Measurements from ENCODE around the gene SNRNP25.

Gene SNRNP25

GRCh38 chr16:60166-60565 is 6.5 kb downstream of the SNRNP25 start:
- Histone ChIP-seq H2BK120ac (ENCODE audit: insufficient read depth, low read length, poor library complexity) (no peak overlapping the region), H2AK5ac (ENCODE audit: low read length) (no peak overlapping the region), H4K12ac (ENCODE audit: low read depth, low read length) (no peak overlapping the region), H2BK5ac (ENCODE audit: low read depth, low read length, poor library complexity) (no peak overlapping the region), H2AFZ (ENCODE audit: insufficient read depth, low read length, poor library complexity) (no peak overlapping the region), H2BK12ac (ENCODE audit: low read length) (no peak overlapping the region), H3K18ac (ENCODE audit: low read length) (no peak overlapping the region), H3K9ac (ENCODE audit: low read length) (no peak overlapping the region), H3K4me2 (ENCODE audit: low read length) (no peak overlapping the region), H3K4me1 (ENCODE audit: control insufficient read depth in 1 of 2, insufficient read depth in 2 of 2, low read length in 2 of 2) (no peaks in the 10 kb centered on the region), H3K27me3 (ENCODE audit: insufficient read depth, low read length) (no peaks in the 10 kb centered on the region), H3K79me1 (ENCODE audit: low read length) (no peaks in the 10 kb centered on the region), H3K23ac (ENCODE audit: low read length) (no peak overlapping the region), H3K4me3 (ENCODE audit: low read depth, low read length) (no peak overlapping the region), H3K14ac (ENCODE audit: low read length) (no peak overlapping the region), H3K9me3 (ENCODE audit: insufficient read depth, low read depth, low read length) (peaks cover 2% of the 10 kb centered on the region), H3K27ac (ENCODE audit: low read depth, low read length) (no peak overlapping the region), H3K36me3 (ENCODE audit: control insufficient read depth in 1 of 2, insufficient read depth in 2 of 2, low read length in 2 of 2) (peaks cover 96 to 98% of the 10 kb centered on the region in 2 experiments), H4K91ac (ENCODE audit: low read depth, low read length) (no peak overlapping the region), H3K4ac (ENCODE audit: low read depth, low read length) (no peak overlapping the region), H3K79me2 (ENCODE audit: control insufficient read depth, insufficient read depth, low read length, poor library complexity) (no peaks in the 10 kb centered on the region), H4K8ac (ENCODE audit: low read depth, low read length) (no peak overlapping the region)
- no CpG with 5 or more reads among the region's 11 CpGs for WGBS (ENCODE audit: extremely low coverage, insufficient coverage, insufficient read length)
- peak; percentile 18 to 30 for DNase-seq

- Histone ChIP-seq H3K14ac (ENCODE audit: low read length) (no peak overlapping the region), H4K12ac (ENCODE audit: low read depth, low read length) (no peak overlapping the region), H4K91ac (ENCODE audit: low read depth, low read length) (no peak overlapping the region), H2BK5ac (ENCODE audit: low read depth, low read length, poor library complexity) (no peak overlapping the region), H3K23ac (ENCODE audit: low read length) (no peak overlapping the region), H3K36me3 (ENCODE audit: control insufficient read depth in 1 of 2, insufficient read depth in 2 of 2, low read length in 2 of 2) (peaks cover 86 to 88% of the 10 kb centered on the region in 2 experiments), H3K27ac (ENCODE audit: low read depth, low read length) (no peak overlapping the region), H3K18ac (ENCODE audit: low read length) (no peak overlapping the region), H3K9me3 (ENCODE audit: insufficient read depth, low read depth, low read length) (peaks cover 2% of the 10 kb centered on the region), H3K79me1 (ENCODE audit: low read length) (no peaks in the 10 kb centered on the region), H3K9ac (ENCODE audit: low read length) (no peak overlapping the region), H2AK5ac (ENCODE audit: low read length) (no peak overlapping the region), H3K27me3 (ENCODE audit: insufficient read depth, low read length) (no peaks in the 10 kb centered on the region), H2BK12ac (ENCODE audit: low read length) (no peak overlapping the region), H3K4me1 (ENCODE audit: control insufficient read depth in 1 of 2, insufficient read depth in 2 of 2, low read length in 2 of 2) (no peaks in the 10 kb centered on the region), H2AFZ (ENCODE audit: insufficient read depth, low read length, poor library complexity) (no peak overlapping the region), H3K4me3 (ENCODE audit: low read depth, low read length) (no peak overlapping the region), H3K79me2 (ENCODE audit: control insufficient read depth, insufficient read depth, low read length, poor library complexity) (no peaks in the 10 kb centered on the region), H3K4ac (ENCODE audit: low read depth, low read length) (no peak overlapping the region), H3K4me2 (ENCODE audit: low read length) (no peak overlapping the region), H4K8ac (ENCODE audit: low read depth, low read length) (no peak overlapping the region), H2BK120ac (ENCODE audit: insufficient read depth, low read length, poor library complexity) (no peak overlapping the region)
- DNase-seq, result no peak
- no CpG with 5 or more reads among the region's 89 CpGs for WGBS (ENCODE audit: extremely low coverage, insufficient coverage, insufficient read length)
Measured at GRCh38 chr16:60929-61878, 7.6 kb downstream of the SNRNP25 start.

GRCh38 chr16:61879-62281 is 8.3 kb downstream of the SNRNP25 start:
- no peak for DNase-seq
- H4K8ac ChIP-seq (ENCODE audit: low read depth, low read length), result no peak overlapping the region
- H2AK5ac ChIP-seq (ENCODE audit: low read length), result no peak overlapping the region
- H3K79me2 ChIP-seq (ENCODE audit: control insufficient read depth, insufficient read depth, low read length, poor library complexity), result no peaks in the 10 kb centered on the region
- no peak overlapping the region for H3K14ac ChIP-seq (ENCODE audit: low read length)
- no peak overlapping the region for H3K23ac ChIP-seq (ENCODE audit: low read length)
- WGBS (ENCODE audit: extremely low coverage, insufficient coverage, insufficient read length), result no CpG with 5 or more reads among the region's 32 CpGs
- no peak overlapping the region for H2BK12ac ChIP-seq (ENCODE audit: low read length)
- no peak overlapping the region for H4K12ac ChIP-seq (ENCODE audit: low read depth, low read length)
- no peak overlapping the region for H3K4ac ChIP-seq (ENCODE audit: low read depth, low read length)
- H2BK5ac ChIP-seq (ENCODE audit: low read depth, low read length, poor library complexity), result no peak overlapping the region
- peaks cover 2% of the 10 kb centered on the region for H3K9me3 ChIP-seq (ENCODE audit: insufficient read depth, low read depth, low read length)
- H3K79me1 ChIP-seq (ENCODE audit: low read length), result no peaks in the 10 kb centered on the region
- peaks cover 79 to 81% of the 10 kb centered on the region in 2 experiments for H3K36me3 ChIP-seq (ENCODE audit: control insufficient read depth in 1 of 2, insufficient read depth in 2 of 2, low read length in 2 of 2)
- H3K4me2 ChIP-seq (ENCODE audit: low read length), result no peak overlapping the region
- no peak overlapping the region for H2AFZ ChIP-seq (ENCODE audit: insufficient read depth, low read length, poor library complexity)
- H4K91ac ChIP-seq (ENCODE audit: low read depth, low read length), result no peak overlapping the region
- no peak overlapping the region for H3K18ac ChIP-seq (ENCODE audit: low read length)
- no peaks in the 10 kb centered on the region for H3K4me1 ChIP-seq (ENCODE audit: control insufficient read depth in 1 of 2, insufficient read depth in 2 of 2, low read length in 2 of 2)
- no peak overlapping the region for H3K4me3 ChIP-seq (ENCODE audit: low read depth, low read length)
- no peak overlapping the region for H3K27ac ChIP-seq (ENCODE audit: low read depth, low read length)
- H2BK120ac ChIP-seq (ENCODE audit: insufficient read depth, low read length, poor library complexity), result no peak overlapping the region
- no peaks in the 10 kb centered on the region for H3K27me3 ChIP-seq (ENCODE audit: insufficient read depth, low read length)
- no peak overlapping the region for H3K9ac ChIP-seq (ENCODE audit: low read length)

GRCh38 chr16:62283-62967 is 8.8 kb downstream of the SNRNP25 start:
- Histone ChIP-seq H3K79me1 (ENCODE audit: low read length) (no peaks in the 10 kb centered on the region), H3K23ac (ENCODE audit: low read length) (no peak overlapping the region), H3K4me1 (ENCODE audit: control insufficient read depth in 1 of 2, insufficient read depth in 2 of 2, low read length in 2 of 2) (no peaks in the 10 kb centered on the region), H4K12ac (ENCODE audit: low read depth, low read length) (no peak overlapping the region), H2AK5ac (ENCODE audit: low read length) (no peak overlapping the region), H3K79me2 (ENCODE audit: control insufficient read depth, insufficient read depth, low read length, poor library complexity) (no peaks in the 10 kb centered on the region), H2BK12ac (ENCODE audit: low read length) (no peak overlapping the region), H3K9ac (ENCODE audit: low read length) (no peak overlapping the region), H3K18ac (ENCODE audit: low read length) (no peak overlapping the region), H2BK5ac (ENCODE audit: low read depth, low read length, poor library complexity) (no peak overlapping the region), H3K4me2 (ENCODE audit: low read length) (no peak overlapping the region), H3K27me3 (ENCODE audit: insufficient read depth, low read length) (no peaks in the 10 kb centered on the region), H3K27ac (ENCODE audit: low read depth, low read length) (no peak overlapping the region), H3K14ac (ENCODE audit: low read length) (no peak overlapping the region), H2BK120ac (ENCODE audit: insufficient read depth, low read length, poor library complexity) (no peak overlapping the region), H2AFZ (ENCODE audit: insufficient read depth, low read length, poor library complexity) (no peak overlapping the region), H3K4me3 (ENCODE audit: low read depth, low read length) (no peak overlapping the region), H4K91ac (ENCODE audit: low read depth, low read length) (no peak overlapping the region), H4K8ac (ENCODE audit: low read depth, low read length) (no peak overlapping the region), H3K9me3 (ENCODE audit: insufficient read depth, low read depth, low read length) (peaks cover 2% of the 10 kb centered on the region), H3K36me3 (ENCODE audit: control insufficient read depth in 1 of 2, insufficient read depth in 2 of 2, low read length in 2 of 2) (peaks cover 74 to 76% of the 10 kb centered on the region in 2 experiments), H3K4ac (ENCODE audit: low read depth, low read length) (no peak overlapping the region)
- no CpG with 5 or more reads among the region's 34 CpGs for WGBS (ENCODE audit: extremely low coverage, insufficient coverage, insufficient read length)
- DNase-seq, result no peak
